H4 (cell line): ENCODE measurements around the gene TRPM8. TPM values are rescaled to one million over a fixed set of nuclear protein-coding genes. Genes with fewer than 3 reads are reported as not detected.
A peak's percentile ranks its signal among the peaks of the same experiment; 100 is the strongest.
"Not testable (repeated sequence)": the region's sequence is repeated elsewhere in the genome, so short reads cannot be mapped to it uniquely, and the experiment has no call there.

Experiments
- DNase-seq: peaks from one replicate; pipeline ENCODE4 v3.0.0-alpha.2; 2015; ENCODE audit warnings: low spot score
- total RNA-seq: library from RNA; depleted of rRNA; stranded (reverse); fragments of >200 nt; shearing (Covaris generic); gene quantifications from 2 replicates; pipeline ENCODE4 v1.2.3, GENCODE V29; 2014

The TRPM8 gene
- total RNA-seq, 1 experiment from 2014 or later = 1.3 TPM

GRCh38 chr2:233936089-233936488 is 18.9 kb downstream of the TRPM8 start:
- no peak for DNase-seq

GRCh38 chr2:233938676-233939370 is 21.6 kb downstream of the TRPM8 start:
- no peak for DNase-seq

GRCh38 chr2:233940376-233941276 is 23.5 kb downstream of the TRPM8 start:
- DNase-seq = no peak

GRCh38 chr2:233942731-233943130 is 25.6 kb downstream of the TRPM8 start:
- no peak for DNase-seq

GRCh38 chr2:233944269-233944668 is 27.1 kb downstream of the TRPM8 start:
- no peak for DNase-seq

- DNase-seq = no peak
Measured at GRCh38 chr2:233944722-233945121, 27.5 kb downstream of the TRPM8 start.

GRCh38 chr2:233945146-233945545 is 28.0 kb downstream of the TRPM8 start:
- DNase-seq = no peak

GRCh38 chr2:233950078-233950825 is 33.1 kb downstream of the TRPM8 start:
- no peak for DNase-seq

- no peak for DNase-seq
Measured at GRCh38 chr2:233952335-233952734, 35.2 kb downstream of the TRPM8 start.

- DNase-seq = no peak
Measured at GRCh38 chr2:233953087-233953801, 36.1 kb downstream of the TRPM8 start.

GRCh38 chr2:233960203-233960602 is 43.0 kb downstream of the TRPM8 start:
- DNase-seq = no peak

- no peak for DNase-seq
Measured at GRCh38 chr2:233961905-233962304, 44.7 kb downstream of the TRPM8 start.

- DNase-seq = peak; percentile 81
Measured at GRCh38 chr2:233964581-233964980, 47.4 kb downstream of the TRPM8 start.

- no peak for DNase-seq
Measured at GRCh38 chr2:233965032-233965603, 47.9 kb downstream of the TRPM8 start.

- DNase-seq = not testable (repeated sequence)
Measured at GRCh38 chr2:233965646-233966045, 48.5 kb downstream of the TRPM8 start.

- DNase-seq = no peak
Measured at GRCh38 chr2:233966388-233966787, 49.2 kb downstream of the TRPM8 start.

- DNase-seq = no peak
Measured at GRCh38 chr2:233967164-233967563, 50.0 kb downstream of the TRPM8 start.

GRCh38 chr2:233968556-233968955 is 51.4 kb downstream of the TRPM8 start:
- DNase-seq = no peak

- not testable (repeated sequence) for DNase-seq
Measured at GRCh38 chr2:233972460-233972859, 55.3 kb downstream of the TRPM8 start.

- no peak for DNase-seq
Measured at GRCh38 chr2:233972941-233973575, 55.9 kb downstream of the TRPM8 start.

GRCh38 chr2:233973786-233974185 is 56.6 kb downstream of the TRPM8 start:
- no peak for DNase-seq
